K562 (cell line): ENCODE data around the gene AP1B1.

Source experiments
- CBX8 ChIP-seq: fragments of 200-600 bp; sonication (generic); IDR thresholded peaks from 2 replicates; pipeline ENCODE4 v1.6.1; 2012; ENCODE audit warnings: borderline replicate concordance, mixed run types, low read depth, mild to moderate bottlenecking, moderate library complexity, mixed read lengths, low read length, control low read depth, inconsistent platforms; ENCODE audit not compliant: poor library complexity, severe bottlenecking; ENCODE audit errors: extremely low read depth
- CTCF ChIP-seq, 3 experiments: IDR thresholded peaks in 2 of 3; conservative IDR thresholded peaks in 1 of 3; 2 replicates each; pipeline ENCODE4 v1.5.1; 2011 to 2012; ENCODE audit warnings: low read length in 3 of 3, mild to moderate bottlenecking in 3 of 3, control low read depth in 2 of 3, improper control_type of control experiment in 1 of 3, inconsistent platforms in 1 of 3, low read depth in 1 of 3, mixed read lengths in 1 of 3, moderate library complexity in 1 of 3; ENCODE audit not compliant: insufficient read depth in 2 of 3
- E2F4 ChIP-seq: sonication (generic); formaldehyde crosslinking; IDR thresholded peaks from 2 replicates; pipeline ENCODE4 v1.8.0; 2022; ENCODE audit warnings: mild to moderate bottlenecking, low read depth, missing genetic modification reagents
- EZH2 ChIP-seq: IDR thresholded peaks from 2 replicates; pipeline ENCODE4 v1.6.1; 2012; ENCODE audit warnings: low read depth, mild to moderate bottlenecking, inconsistent platforms, low read length, borderline replicate concordance
- RBM17 ChIP-seq: fragments of 200-400 bp; formaldehyde crosslinking; IDR thresholded peaks from 2 replicates; pipeline ENCODE4 v1.6.1; 2017; ENCODE audit warnings: low read depth, mild to moderate bottlenecking, low read length, borderline replicate concordance
- ZBTB33 ChIP-seq: sonication (generic); formaldehyde crosslinking; IDR thresholded peaks from 2 replicates; pipeline ENCODE4 v1.8.1; 2023; ENCODE audit warnings: mild to moderate bottlenecking, missing genetic modification reagents
- ZNF184 ChIP-seq: sonication (generic); formaldehyde crosslinking; IDR thresholded peaks from 2 replicates; pipeline ENCODE4 v1.5.0; 2020; ENCODE audit warnings: missing genetic modification reagents
- ZNF766 ChIP-seq: fragments of 200-800 bp; sonication (Bioruptor generic); conservative IDR thresholded peaks from 2 replicates; pipeline ENCODE4 v1.6.1; 2016; ENCODE audit warnings: missing genetic modification characterization, missing compliant biosample characterization

GRCh38 chr22:29377979-29378378, 10.4 kb downstream of the AP1B1 start:
- no peak for TF ChIP-seq CTCF (IDR thresholded peaks at IDR 0.05 in 2 of 3, conservative IDR thresholded peaks at IDR 0.05 in 1 of 3; ENCODE audit: insufficient read depth in 2 of 3, low read depth in 1 of 3, low read length in 3 of 3)
- TF ChIP-seq CBX8 = no peak
- no peak for TF ChIP-seq ZBTB33 (CRISPR knock-in tag)
- no peak for TF ChIP-seq EZH2
- no peak for TF ChIP-seq RBM17
- no peak for TF ChIP-seq ZNF766 (CRISPR knock-in tag)
- no peak for TF ChIP-seq ZNF184 (CRISPR knock-in tag)
- no peak for TF ChIP-seq E2F4 (CRISPR knock-in tag)
